Measurements from ENCODE around the gene GAS7. TPM values are rescaled to one million over a fixed set of nuclear protein-coding genes. Genes with fewer than 3 reads are reported as not detected.

The GAS7 gene
- total and polyA plus RNA-seq, 10 of the 15 experiments (the other 5 are each of a cell fraction or from before 2014, with no cell fraction given), result 2.3 to 53.4 (median 24.0) TPM

- 0 out of 2 replicates have a peak, but pooled peaks have one; percentile 25 for TF ChIP-seq RELB (IDR thresholded peaks at IDR 0.05; ENCODE audit: low read depth)
- no peak for TF ChIP-seq HDAC6 (IDR thresholded peaks at IDR 0.05; ENCODE audit: unreplicated experiment)
- TF ChIP-seq GABPA (IDR thresholded peaks at IDR 0.05; ENCODE audit: low read depth), result no peak
- no peak for TF ChIP-seq LARP7 (IDR thresholded peaks at IDR 0.05)
- TF ChIP-seq HDGF (IDR thresholded peaks at IDR 0.05), result no peak
- TF ChIP-seq HSF1 (IDR thresholded peaks at IDR 0.05; ENCODE audit: low read depth, low read length), result no peak
- no peak for TF ChIP-seq WRNIP1 (IDR thresholded peaks at IDR 0.05; ENCODE audit: borderline replicate concordance, low read depth, low read length)
- TF ChIP-seq BHLHE40 (IDR thresholded peaks at IDR 0.05; ENCODE audit: borderline replicate concordance in 1 of 2, low read depth in 2 of 2, low read length in 1 of 2), result peak; percentile 80 to 84
- TF ChIP-seq HCFC1 (IDR thresholded peaks at IDR 0.05; ENCODE audit: low read length), result no peak
- TF ChIP-seq BCL11A (IDR thresholded peaks at IDR 0.05; ENCODE audit: low read depth, low read length), result peak; percentile 92
- no peak for TF ChIP-seq CHD1 (IDR thresholded peaks at IDR 0.05; ENCODE audit: low read depth, low read length)
- peak; percentile 33; the same call in 1 of the 2 replicates for TF ChIP-seq RAD51 (IDR thresholded peaks at IDR 0.05)
- peak; percentile 64 for TF ChIP-seq NR2C1 (IDR thresholded peaks at IDR 0.05)
- no peak for TF ChIP-seq STAT3 (IDR thresholded peaks at IDR 0.05; ENCODE audit: low read depth, low read length)
- TF ChIP-seq NKRF (conservative IDR thresholded peaks at IDR 0.05), result no peak
- no peak for TF ChIP-seq GATAD2B (conservative IDR thresholded peaks at IDR 0.05; ENCODE audit: low read depth)
- no peak for TF ChIP-seq HDAC2 (IDR thresholded peaks at IDR 0.05)
- no peak for TF ChIP-seq MTA3 (IDR thresholded peaks at IDR 0.05; ENCODE audit: borderline replicate concordance, low read length)
- no peak for TF ChIP-seq NFXL1 (IDR thresholded peaks at IDR 0.05; ENCODE audit: borderline replicate concordance)
- no peak for TF ChIP-seq FOXM1 (IDR thresholded peaks at IDR 0.05; ENCODE audit: low read depth, low read length)
- TF ChIP-seq USF2 (IDR thresholded peaks at IDR 0.05; ENCODE audit: borderline replicate concordance, low read depth, low read length), result no peak
- no peak for TF ChIP-seq RAD21 (IDR thresholded peaks at IDR 0.05; ENCODE audit: insufficient read depth, low read depth, low read length)
- peak; percentile 95 for TF ChIP-seq RUNX3 (IDR thresholded peaks at IDR 0.05; ENCODE audit: low read length)
- no peak for TF ChIP-seq SIX5 (IDR thresholded peaks at IDR 0.05; ENCODE audit: low read depth, low read length, severe bottlenecking)
- peak; percentile 91 to 93 for TF ChIP-seq IKZF2 (IDR thresholded peaks at IDR 0.05)
- TF ChIP-seq MXI1 (IDR thresholded peaks at IDR 0.05; ENCODE audit: low read depth, low read length), result no peak
Measured at GRCh38 chr17:10149573-10150399, 48.6 kb downstream of the GAS7 start (continued).
